NB4 (cell line): Measurements from ENCODE around the gene ZNRF3.
A peak's percentile ranks its signal among the peaks of the same experiment; 100 is the strongest.

Experiments used
- DNase-seq: peaks from one replicate; pipeline ENCODE4 v3.0.0; 2010; ENCODE audit warnings: low read depth
- H3K4me3 ChIP-seq: one replicate; pipeline ENCODE4 v1.5.1; 2011; ENCODE audit warnings: mild to moderate bottlenecking, low read depth, low read length, moderate library complexity
- CTCF ChIP-seq: IDR thresholded peaks from one replicate; pipeline ENCODE4 v1.5.1; 2012; ENCODE audit warnings: low read depth, low read length
- MAX ChIP-seq: IDR thresholded peaks from 2 replicates; pipeline ENCODE4 v1.6.1; 2011; ENCODE audit warnings: low read depth, low read length
- MYC ChIP-seq: IDR thresholded peaks from 2 replicates; pipeline ENCODE4 v1.6.1; 2011; ENCODE audit warnings: low read depth, low read length
- POLR2A ChIP-seq: IDR thresholded peaks from 2 replicates; pipeline ENCODE4 v1.6.1; 2011; ENCODE audit warnings: mild to moderate bottlenecking; ENCODE audit not compliant: insufficient read length; ENCODE audit errors: extremely low read depth

ZNRF3 gene

GRCh38 chr22:29082826-29083545, 199.6 kb downstream of the ZNRF3 start:
- no peak overlapping the region for H3K4me3 ChIP-seq
- no peak for DNase-seq
- TF ChIP-seq CTCF (no peak), POLR2A (no peak), MYC (no peak)

DNA sequence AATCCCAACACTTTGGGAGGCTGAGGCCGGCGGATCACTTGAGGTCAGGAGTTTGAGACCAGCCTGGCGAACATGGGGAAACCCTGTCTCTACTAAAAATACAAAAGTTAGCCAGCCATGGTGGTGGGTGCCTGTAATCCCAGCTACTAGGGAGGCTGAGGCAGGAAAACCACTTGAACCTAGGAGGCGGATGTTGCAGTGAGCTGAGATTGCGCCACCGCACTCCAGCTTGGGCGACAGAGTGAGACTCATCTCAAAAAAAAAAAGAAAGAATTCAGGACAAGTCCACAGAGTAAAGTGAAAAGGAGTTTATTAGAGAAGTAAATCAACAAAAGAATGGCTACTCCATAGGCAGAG, 200.2 kb downstream of the ZNRF3 start:
- peak; percentile 63 for DNase-seq
- peak overlapping the region; percentile 16 for H3K4me3 ChIP-seq

- DNase-seq = peak; percentile 78
- TF ChIP-seq POLR2A = no peak
- TF ChIP-seq MYC = no peak
- TF ChIP-seq MAX = no peak
- TF ChIP-seq CTCF = no peak
- H3K4me3 ChIP-seq = peak overlapping the region; percentile 16
Measured at GRCh38 chr22:29083933-29084591, 200.7 kb downstream of the ZNRF3 start.

- H3K4me3 ChIP-seq = no peak overlapping the region
- no peak for DNase-seq
- no peak for TF ChIP-seq MYC
- no peak for TF ChIP-seq CTCF
- TF ChIP-seq POLR2A = no peak
- TF ChIP-seq MAX = no peak
Measured at GRCh38 chr22:29087012-29087411, 203.6 kb downstream of the ZNRF3 start.

GRCh38 chr22:29088809-29089208, 205.4 kb downstream of the ZNRF3 start:
- no peak overlapping the region for H3K4me3 ChIP-seq
- DNase-seq = no peak
- TF ChIP-seq POLR2A (no peak), CTCF (no peak), MYC (no peak), MAX (no peak)

DNA sequence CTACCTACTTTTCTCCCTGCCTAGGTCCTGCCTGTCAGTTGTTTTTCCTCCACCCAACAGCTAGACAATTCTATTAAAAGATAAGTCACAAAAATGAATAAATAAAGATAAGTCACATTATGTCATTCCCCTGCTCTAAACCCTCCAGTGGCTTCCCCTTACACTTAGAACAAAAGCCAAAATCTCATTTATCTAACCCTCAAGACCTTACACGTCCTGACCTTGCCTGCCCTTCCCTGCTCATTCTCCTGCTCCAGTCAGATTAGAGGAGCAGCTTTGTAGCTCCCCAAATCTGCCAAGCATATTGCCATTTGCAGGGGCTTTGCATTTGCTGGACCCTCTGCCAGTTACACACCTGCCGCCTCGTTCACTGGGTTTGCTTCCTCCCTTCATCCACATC, 206.1 kb downstream of the ZNRF3 start:
- no peak overlapping the region for H3K4me3 ChIP-seq
- TF ChIP-seq CTCF (no peak), MYC (no peak), MAX (no peak), POLR2A (no peak)
- DNase-seq = no peak
